Gastroesophageal sphincter (tissue), 3 donors: ENCODE results near the gene OR5AR1.

Experiments used
- EP300 ChIP-seq: sonication (generic); formaldehyde crosslinking; IDR thresholded peaks from one replicate; pipeline ENCODE4 v1.6.1; 2017; ENCODE audit warnings: antibody characterized with exemption, mild to moderate bottlenecking
- POLR2A ChIP-seq, 2 donors: fragments of 450-650 bp; IDR thresholded peaks; one replicate each; pipeline ENCODE4 v1.6.1; 2017; ENCODE audit warnings: antibody characterized with exemption in 2 of 2, mild to moderate bottlenecking in 2 of 2, moderate library complexity in 1 of 2
- POLR2AphosphoS5 ChIP-seq: sonication (generic); formaldehyde crosslinking; IDR thresholded peaks from one replicate; pipeline ENCODE4 v1.6.1; 2017; ENCODE audit warnings: antibody characterized with exemption
- TF ChIP-seq, protein P1 (sequence below), 4 experiments: fragments of 200-600 bp in 2 of 4; fragments of 450-650 bp in 2 of 4; sonication (generic) in 1 of 4; IDR thresholded peaks; one replicate each; pipeline ENCODE4 v1.5.1; 2017 to 2019; ENCODE audit warnings: antibody characterized with exemption in 4 of 4, mild to moderate bottlenecking in 2 of 4, moderate library complexity in 2 of 4

DNA sequence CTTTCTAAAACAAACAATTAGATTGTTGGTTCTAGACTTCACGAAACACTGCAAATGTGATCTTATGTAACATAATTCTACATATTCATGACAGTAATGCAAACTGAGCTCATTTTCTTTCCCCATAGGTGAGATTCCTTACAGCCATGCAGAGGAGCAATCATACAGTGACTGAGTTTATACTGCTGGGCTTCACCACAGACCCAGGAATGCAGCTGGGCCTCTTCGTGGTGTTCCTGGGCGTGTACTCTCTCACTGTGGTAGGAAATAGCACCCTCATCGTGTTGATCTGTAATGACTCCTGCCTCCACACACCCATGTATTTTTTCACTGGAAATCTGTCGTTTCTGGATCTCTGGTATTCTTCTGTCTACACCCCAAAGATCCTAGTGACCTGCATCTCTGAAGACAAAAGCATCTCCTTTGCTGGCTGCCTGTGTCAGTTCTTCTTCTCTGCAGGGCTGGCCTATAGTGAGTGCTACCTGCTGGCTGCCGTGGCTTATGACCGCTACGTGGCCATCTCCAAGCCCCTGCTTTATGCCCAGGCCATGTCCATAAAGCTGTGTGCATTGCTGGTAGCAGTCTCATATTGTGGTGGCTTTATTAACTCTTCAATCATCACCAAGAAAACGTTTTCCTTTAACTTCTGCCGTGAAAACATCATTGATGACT, 36.9 kb downstream of the OR5AR1 start:
- TF ChIP-seq EP300 (no peak), POLR2A (IDR thresholded peaks at IDR 0.05) (no peak), POLR2AphosphoS5 (no peak)
- TF ChIP-seq, protein P1, sequence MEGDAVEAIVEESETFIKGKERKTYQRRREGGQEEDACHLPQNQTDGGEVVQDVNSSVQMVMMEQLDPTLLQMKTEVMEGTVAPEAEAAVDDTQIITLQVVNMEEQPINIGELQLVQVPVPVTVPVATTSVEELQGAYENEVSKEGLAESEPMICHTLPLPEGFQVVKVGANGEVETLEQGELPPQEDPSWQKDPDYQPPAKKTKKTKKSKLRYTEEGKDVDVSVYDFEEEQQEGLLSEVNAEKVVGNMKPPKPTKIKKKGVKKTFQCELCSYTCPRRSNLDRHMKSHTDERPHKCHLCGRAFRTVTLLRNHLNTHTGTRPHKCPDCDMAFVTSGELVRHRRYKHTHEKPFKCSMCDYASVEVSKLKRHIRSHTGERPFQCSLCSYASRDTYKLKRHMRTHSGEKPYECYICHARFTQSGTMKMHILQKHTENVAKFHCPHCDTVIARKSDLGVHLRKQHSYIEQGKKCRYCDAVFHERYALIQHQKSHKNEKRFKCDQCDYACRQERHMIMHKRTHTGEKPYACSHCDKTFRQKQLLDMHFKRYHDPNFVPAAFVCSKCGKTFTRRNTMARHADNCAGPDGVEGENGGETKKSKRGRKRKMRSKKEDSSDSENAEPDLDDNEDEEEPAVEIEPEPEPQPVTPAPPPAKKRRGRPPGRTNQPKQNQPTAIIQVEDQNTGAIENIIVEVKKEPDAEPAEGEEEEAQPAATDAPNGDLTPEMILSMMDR (IDR thresholded peaks at IDR 0.05): no peak
